GM12892 (cell line): ENCODE data around the gene DNAH10.

ENCODE experiments used
- POLR2A ChIP-seq: IDR thresholded peaks from 2 replicates; pipeline ENCODE4 v1.6.1; 2011; ENCODE audit warnings: low read depth, low read length, control low read depth
- POLR2AphosphoS5 ChIP-seq: IDR thresholded peaks from 2 replicates; pipeline ENCODE4 v1.6.1; 2011; ENCODE audit warnings: low read depth, low read length, control low read depth
- TAF1 ChIP-seq: IDR thresholded peaks from 2 replicates; pipeline ENCODE4 v1.6.1; 2011; ENCODE audit warnings: low read depth, mild to moderate bottlenecking, control low read depth, low read length, borderline replicate concordance

GRCh38 chr12:123923927-123924326 lies 161.8 kb downstream of the DNAH10 start:
- no peak for TF ChIP-seq POLR2AphosphoS5
- TF ChIP-seq POLR2A: no peak
- no peak for TF ChIP-seq TAF1
